Prostate gland (tissue), 2 donors: Measurements from ENCODE around the gene OR2H1.

Source experiments
- CTCF ChIP-seq, 4 experiments: fragments of 200-600 bp in 2 of 4; fragments of 450-650 bp in 2 of 4; sonication (generic) in 2 of 4; IDR thresholded peaks; 1 replicate in 3 of 4; 2 replicates in 1 of 4; pipeline ENCODE4 v1.5.1; 2016 to 2019; ENCODE audit warnings: antibody characterized with exemption in 4 of 4, mild to moderate bottlenecking in 2 of 4, moderate library complexity in 2 of 4
- POLR2A ChIP-seq: fragments of 450-650 bp; IDR thresholded peaks from one replicate; pipeline ENCODE4 v1.6.1; 2016; ENCODE audit warnings: antibody characterized with exemption, mild to moderate bottlenecking

- no peak for TF ChIP-seq POLR2A
- TF ChIP-seq CTCF (IDR thresholded peaks at IDR 0.05) = no peak
Measured at GRCh38 chr6:29414588-29414987, 42.4 kb upstream of the OR2H1 start, which contains the start of gene OR12D1.
